H9 (cell line): ENCODE measurements around the gene SKAP1. TPM values are rescaled to one million over a fixed set of nuclear protein-coding genes. Genes with fewer than 3 reads are reported as not detected.
A peak's percentile ranks its signal among the peaks of the same experiment; 100 is the strongest.

Experiments
- DNase-seq: peaks from one replicate; pipeline ENCODE4 v3.0.0-alpha.2; 2017
- H2AFZ ChIP-seq: one replicate; pipeline ENCODE4 v1.6.1; 2013; ENCODE audit warnings: mild to moderate bottlenecking, low read length, control low read depth, moderate library complexity
- H2AK5ac ChIP-seq: 2 replicates; pipeline ENCODE4 v1.6.1; 2013; ENCODE audit warnings: low read length, control low read depth, mixed read lengths; ENCODE audit not compliant: insufficient read length
- H2BK120ac ChIP-seq: one replicate; pipeline ENCODE4 v1.6.1; 2013; ENCODE audit warnings: low read depth, mild to moderate bottlenecking, low read length, control low read depth, inconsistent platforms; ENCODE audit not compliant: poor library complexity, severe bottlenecking
- H2BK12ac ChIP-seq: 2 replicates; pipeline ENCODE4 v1.6.1; 2013; ENCODE audit warnings: low read length, control low read depth, mixed read lengths, low read depth; ENCODE audit not compliant: insufficient read length
- H2BK15ac ChIP-seq: 2 replicates; pipeline ENCODE4 v1.6.1; 2013; ENCODE audit warnings: low read depth, low read length, control low read depth
- H2BK20ac ChIP-seq: one replicate; pipeline ENCODE4 v1.6.1; 2013; ENCODE audit warnings: low read depth, mild to moderate bottlenecking, low read length, control low read depth, inconsistent platforms; ENCODE audit not compliant: poor library complexity, severe bottlenecking
- H2BK5ac ChIP-seq: 2 replicates; pipeline ENCODE4 v1.6.1; 2013; ENCODE audit warnings: low read length, control low read depth, mixed read lengths; ENCODE audit not compliant: insufficient read length
- H3K14ac ChIP-seq: 2 replicates; pipeline ENCODE4 v1.6.1; 2013; ENCODE audit warnings: low read length, control low read depth; ENCODE audit not compliant: insufficient read depth
- H3K18ac ChIP-seq: 2 replicates; pipeline ENCODE4 v1.6.1; 2013; ENCODE audit warnings: low read depth, mild to moderate bottlenecking, mixed read lengths, low read length, control low read depth; ENCODE audit not compliant: insufficient read length
- H3K23ac ChIP-seq: 2 replicates; pipeline ENCODE4 v1.6.1; 2013; ENCODE audit warnings: low read length, control low read depth, mixed read lengths, low read depth; ENCODE audit not compliant: insufficient read length
- H3K23me2 ChIP-seq: 2 replicates; pipeline ENCODE4 v1.6.1; 2013; ENCODE audit warnings: low read depth, mild to moderate bottlenecking, mixed read lengths, low read length, control low read depth; ENCODE audit not compliant: insufficient read length, poor library complexity, severe bottlenecking
- H3K27ac ChIP-seq: 2 replicates; pipeline ENCODE4 v1.5.1; 2013; ENCODE audit warnings: low read length, control low read depth, mixed read lengths, low read depth; ENCODE audit not compliant: insufficient read length
- H3K27me3 ChIP-seq: 2 replicates; pipeline ENCODE4 v1.6.1; 2013; ENCODE audit warnings: low read length, control low read depth, inconsistent platforms; ENCODE audit not compliant: insufficient read depth
- H3K4ac ChIP-seq: 2 replicates; pipeline ENCODE4 v1.6.1; 2013; ENCODE audit warnings: low read depth, mild to moderate bottlenecking, control low read depth, inconsistent platforms, low read length, moderate library complexity
- H3K4me1 ChIP-seq: 2 replicates; pipeline ENCODE4 v1.6.1; 2013; ENCODE audit warnings: low read length, control low read depth, inconsistent platforms; ENCODE audit not compliant: insufficient read depth
- H3K4me2 ChIP-seq: 2 replicates; pipeline ENCODE4 v1.6.1; 2013; ENCODE audit warnings: low read length, control low read depth, mixed read lengths; ENCODE audit not compliant: insufficient read length, insufficient read depth
- H3K56ac ChIP-seq: 2 replicates; pipeline ENCODE4 v1.6.1; 2013; ENCODE audit warnings: low read depth, mild to moderate bottlenecking, mixed read lengths, low read length, control low read depth; ENCODE audit not compliant: insufficient read length
- H3K79me1 ChIP-seq: 2 replicates; pipeline ENCODE4 v1.6.1; 2013; ENCODE audit warnings: low read depth, mild to moderate bottlenecking, moderate library complexity, low read length, control low read depth, inconsistent platforms; ENCODE audit not compliant: insufficient read depth, poor library complexity, severe bottlenecking
- H3K79me2 ChIP-seq: 2 replicates; pipeline ENCODE4 v1.6.1; 2013; ENCODE audit warnings: low read length, control low read depth, inconsistent platforms; ENCODE audit not compliant: insufficient read depth
- H3K9ac ChIP-seq: 2 replicates; pipeline ENCODE4 v1.6.1; 2013; ENCODE audit warnings: low read length, control low read depth, mixed read lengths; ENCODE audit not compliant: insufficient read length; ENCODE audit errors: extremely low read depth
- H3K9me3 ChIP-seq: one replicate; pipeline ENCODE4 v1.6.1; 2013; ENCODE audit warnings: low read depth, low read length, inconsistent platforms; ENCODE audit not compliant: control insufficient read depth
- H3T11ph ChIP-seq: one replicate; pipeline ENCODE4 v1.6.1; 2013; ENCODE audit warnings: mild to moderate bottlenecking, low read length, control low read depth, inconsistent platforms
- H4K20me1 ChIP-seq: one replicate; pipeline ENCODE4 v1.6.1; 2013; ENCODE audit not compliant: control insufficient read depth, insufficient read length, insufficient read depth
- H4K5ac ChIP-seq: 2 replicates; pipeline ENCODE4 v1.6.1; 2013; ENCODE audit warnings: low read depth, mild to moderate bottlenecking, mixed read lengths, low read length, control low read depth; ENCODE audit not compliant: insufficient read length
- H4K8ac ChIP-seq: replicated peaks from 2 replicates; pipeline ENCODE4 v1.6.1; 2013; ENCODE audit warnings: low read length, control low read depth, mixed read lengths, low read depth; ENCODE audit not compliant: insufficient read length
- H4K91ac ChIP-seq: 2 replicates; pipeline ENCODE4 v1.6.1; 2013; ENCODE audit warnings: low read depth, mild to moderate bottlenecking, moderate library complexity, mixed read lengths, low read length, control low read depth; ENCODE audit not compliant: insufficient read length
- H3K27ac Mint-ChIP-seq, 3 experiments: 2 replicates in 2 of 3; 3 replicates in 1 of 3; pipeline ENCODE4 v1.8.0; 2020 to 2021; ENCODE audit warnings: mixed read lengths in 3 of 3, mild to moderate bottlenecking in 1 of 3, moderate library complexity in 1 of 3
- H3K27me3 Mint-ChIP-seq: 2 replicates; pipeline ENCODE4 v1.8.0; 2021; ENCODE audit warnings: low read depth, mild to moderate bottlenecking, moderate library complexity, mixed read lengths
- H3K36me3 Mint-ChIP-seq, 3 experiments: 2 replicates in 2 of 3; 3 replicates in 1 of 3; pipeline ENCODE4 v1.8.0; 2020 to 2021; ENCODE audit warnings: low read depth in 3 of 3, mixed read lengths in 3 of 3; ENCODE audit not compliant: insufficient read depth in 1 of 3
- H3K4me1 Mint-ChIP-seq, 2 experiments: 2 replicates each; pipeline ENCODE4 v1.8.0; 2020; ENCODE audit warnings: mixed read lengths in 2 of 2
- H3K4me3 Mint-ChIP-seq, 2 experiments: 2 replicates in 1 of 2; 3 replicates in 1 of 2; pipeline ENCODE4 v1.8.0; 2020 to 2021; ENCODE audit warnings: mild to moderate bottlenecking in 2 of 2, mixed read lengths in 2 of 2, moderate library complexity in 1 of 2
- H3K9me3 Mint-ChIP-seq, 2 experiments: 2 replicates in 1 of 2; 3 replicates in 1 of 2; pipeline ENCODE4 v1.8.0; 2020; ENCODE audit warnings: mild to moderate bottlenecking in 2 of 2, mixed read lengths in 2 of 2, moderate library complexity in 1 of 2
- WGBS: extraction: QIAGEN DNeasy Blood & Tissue Kit; methylation state at CpG from one replicate; pipeline ENCODE4 v1.1.7; 2013; ENCODE audit warnings: missing lambda C conversion rate, low lambda C conversion rate, mixed read lengths; ENCODE audit not compliant: insufficient read length; ENCODE audit errors: extremely low coverage; 5-methylcytosine and 5-hydroxymethylcytosine counted together
- total RNA-seq: library from RNA; stranded (reverse); gene quantifications from 2 replicates; pipeline ENCODE4 v1.2.1, GENCODE V29; 2021
- TF ChIP-seq, protein P1 (sequence below): fragments of 200-600 bp; sonication (generic); conservative IDR thresholded peaks from 3 replicates; pipeline ENCODE4 v1.8.0; 2021; ENCODE audit warnings: antibody characterized with exemption, mild to moderate bottlenecking

Gene SKAP1
- total RNA-seq, 1 experiment from 2014 or later = not detected

- H3K4me1 ChIP-seq = peaks cover 9% of the 10 kb centered on the region
- H3K4me3 Mint-ChIP-seq = no peak overlapping the region; a peak in 1 of 5 replicates
Measured at GRCh38 chr17:48155889-48156611, 274.0 kb downstream of the SKAP1 start.

More at GRCh38 chr17:48155889-48156611, 274.0 kb downstream of the SKAP1 start:
- Histone ChIP-seq H2BK5ac (no peak overlapping the region), H3K27ac (no peak overlapping the region), H3K79me2 (no peaks in the 10 kb centered on the region), H2BK20ac (no peak overlapping the region), H3K27me3 (peaks cover 2% of the 10 kb centered on the region), H2BK15ac (no peak overlapping the region), H3T11ph (no peak overlapping the region), H3K9ac (no peak overlapping the region), H4K5ac (no peak overlapping the region), H2BK120ac (no peak overlapping the region), H3K4me2 (no peak overlapping the region), H3K23ac (no peak overlapping the region), H4K8ac (no peak overlapping the region), H3K4ac (no peak overlapping the region), H3K79me1 (no peaks in the 10 kb centered on the region), H3K18ac (no peak overlapping the region), H4K91ac (no peak overlapping the region), H2AK5ac (no peak overlapping the region), H3K14ac (no peak overlapping the region), H3K56ac (no peak overlapping the region), H3K9me3 (no peaks in the 10 kb centered on the region), H4K20me1 (no peaks in the 10 kb centered on the region), H2AFZ (no peak overlapping the region), H3K23me2 (no peaks in the 10 kb centered on the region), H2BK12ac (no peak overlapping the region)
- WGBS = no CpG with 5 or more reads among the region's 21 CpGs
- Mint-ChIP-seq H3K9me3 (peaks cover 2% of the 10 kb centered on the region in 2 experiments; a peak in 2 of 5 replicates), H3K36me3 (no peaks in the 10 kb centered on the region; a peak in 1 of 7 replicates), H3K27me3 (peaks cover 28% of the 10 kb centered on the region), H3K4me1 (peaks cover 45 to 46% of the 10 kb centered on the region in 2 experiments), H3K27ac (peak overlapping the region in 2 of 3 experiments; percentile 35 to 46; a peak in 2 of 7 replicates)
- TF ChIP-seq, protein P1, sequence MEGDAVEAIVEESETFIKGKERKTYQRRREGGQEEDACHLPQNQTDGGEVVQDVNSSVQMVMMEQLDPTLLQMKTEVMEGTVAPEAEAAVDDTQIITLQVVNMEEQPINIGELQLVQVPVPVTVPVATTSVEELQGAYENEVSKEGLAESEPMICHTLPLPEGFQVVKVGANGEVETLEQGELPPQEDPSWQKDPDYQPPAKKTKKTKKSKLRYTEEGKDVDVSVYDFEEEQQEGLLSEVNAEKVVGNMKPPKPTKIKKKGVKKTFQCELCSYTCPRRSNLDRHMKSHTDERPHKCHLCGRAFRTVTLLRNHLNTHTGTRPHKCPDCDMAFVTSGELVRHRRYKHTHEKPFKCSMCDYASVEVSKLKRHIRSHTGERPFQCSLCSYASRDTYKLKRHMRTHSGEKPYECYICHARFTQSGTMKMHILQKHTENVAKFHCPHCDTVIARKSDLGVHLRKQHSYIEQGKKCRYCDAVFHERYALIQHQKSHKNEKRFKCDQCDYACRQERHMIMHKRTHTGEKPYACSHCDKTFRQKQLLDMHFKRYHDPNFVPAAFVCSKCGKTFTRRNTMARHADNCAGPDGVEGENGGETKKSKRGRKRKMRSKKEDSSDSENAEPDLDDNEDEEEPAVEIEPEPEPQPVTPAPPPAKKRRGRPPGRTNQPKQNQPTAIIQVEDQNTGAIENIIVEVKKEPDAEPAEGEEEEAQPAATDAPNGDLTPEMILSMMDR = no peak
- DNase-seq = peak; percentile 61
